Measurements from ENCODE around the gene CHPF2. TPM values are rescaled to one million over a fixed set of nuclear protein-coding genes. Genes with fewer than 3 reads are reported as not detected.

CHPF2 gene
- total and polyA plus RNA-seq, 3 donors from 2014 or later = 22.6 to 70.5 (median 66.5) TPM

GRCh38 chr7:151207315-151207714 lies 25.0 kb upstream of the CHPF2 start:
- intact Hi-C loops (cut with DNase I; ENCODE audit: low total_unique reads) = no loop called here
- no peaks in the 10 kb centered on the region for H3K9me3 ChIP-seq
- no peak overlapping the region for H3K27ac ChIP-seq
- DNase-seq = no peak
- WGBS, 2 donors = 77 to 80% methylated on average over 9 of the region's 9 CpGs
- TF ChIP-seq CTCF (IDR thresholded peaks at IDR 0.05) (no peak), POLR2A (IDR thresholded peaks at IDR 0.05) (no peak)
- no peaks in the 10 kb centered on the region for H3K27me3 ChIP-seq
- no peaks in the 10 kb centered on the region for H3K4me1 ChIP-seq
- no peak overlapping the region for H3K4me3 ChIP-seq
- no peaks in the 10 kb centered on the region for H3K36me3 ChIP-seq (ENCODE audit: low read depth, missing control alignments)

DNA sequence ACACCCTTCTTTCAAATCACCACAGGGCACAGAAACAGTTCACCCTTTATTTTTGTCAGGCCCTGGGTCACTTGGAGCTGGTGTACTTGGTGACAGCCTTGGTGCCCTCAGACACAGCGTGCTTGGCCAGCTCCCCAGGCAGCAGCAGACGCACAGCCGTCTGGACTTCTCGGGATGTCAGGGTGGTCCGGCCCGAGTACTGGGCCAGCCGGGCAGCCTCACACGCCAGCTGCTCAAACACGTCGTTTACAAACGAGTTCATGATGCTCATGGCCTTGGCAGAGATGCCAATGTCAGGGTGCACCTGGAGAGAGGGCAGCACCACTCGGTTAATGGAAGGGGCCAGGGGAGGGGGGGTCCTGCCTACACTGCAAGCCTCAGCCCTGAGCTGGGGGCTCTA lies 24.5 kb upstream of the CHPF2 start:
- intact Hi-C loops (cut with DNase I; ENCODE audit: low total_unique reads) = no loop called here
- TF ChIP-seq POLR2A (IDR thresholded peaks at IDR 0.05) (no peak), CTCF (IDR thresholded peaks at IDR 0.05) (no peak)
- Histone ChIP-seq H3K27me3 (no peaks in the 10 kb centered on the region), H3K4me3 (no peak overlapping the region), H3K4me1 (no peaks in the 10 kb centered on the region), H3K36me3 (ENCODE audit: low read depth, missing control alignments) (no peaks in the 10 kb centered on the region), H3K27ac (no peak overlapping the region), H3K9me3 (no peaks in the 10 kb centered on the region)
- 60% methylated on average over 12 of the region's 12 CpGs; no CpG with 5 or more reads in 1 of the 2 donors for WGBS, 2 donors
- no peak for DNase-seq

- TF ChIP-seq POLR2A (IDR thresholded peaks at IDR 0.05) (no peak), CTCF (IDR thresholded peaks at IDR 0.05) (no peak)
- WGBS, 2 donors = 76 to 85% methylated on average over 9 of the region's 9 CpGs
Measured at GRCh38 chr7:151208253-151208862, 23.9 kb upstream of the CHPF2 start.

GRCh38 chr7:151209588-151209987 lies 22.7 kb upstream of the CHPF2 start:
- no peaks in the 10 kb centered on the region for H3K4me1 ChIP-seq
- no peaks in the 10 kb centered on the region for H3K36me3 ChIP-seq (ENCODE audit: low read depth, missing control alignments)
- no peak overlapping the region for H3K4me3 ChIP-seq
- no peaks in the 10 kb centered on the region for H3K27me3 ChIP-seq
- no peak for TF ChIP-seq POLR2A (IDR thresholded peaks at IDR 0.05)
- TF ChIP-seq CTCF (IDR thresholded peaks at IDR 0.05) = no peak
- DNase-seq = no peak
- intact Hi-C loops (cut with DNase I; ENCODE audit: low total_unique reads) = no loop called here
- H3K27ac ChIP-seq = no peak overlapping the region
- H3K9me3 ChIP-seq = no peaks in the 10 kb centered on the region
- 87 to 94% methylated on average over 6 of the region's 6 CpGs for WGBS, 2 donors

More at GRCh38 chr7:151208253-151208862, 23.9 kb upstream of the CHPF2 start:
- no peaks in the 10 kb centered on the region for H3K27me3 ChIP-seq
- H3K27ac ChIP-seq = no peak overlapping the region
- H3K4me3 ChIP-seq = no peak overlapping the region
- no peaks in the 10 kb centered on the region for H3K9me3 ChIP-seq
- intact Hi-C loops (cut with DNase I; ENCODE audit: low total_unique reads) = no loop called here
- H3K36me3 ChIP-seq (ENCODE audit: low read depth, missing control alignments) = no peaks in the 10 kb centered on the region
- DNase-seq = no peak
- no peaks in the 10 kb centered on the region for H3K4me1 ChIP-seq

Measured in testis (tissue), 3 donors.